ENCODE data around the gene TDRKH. TPM values are rescaled to one million over a fixed set of nuclear protein-coding genes. Genes with fewer than 3 reads are reported as not detected.
A peak's percentile ranks its signal among the peaks of the same experiment; 100 is the strongest.

The TDRKH gene
- total RNA-seq, 2 donors from 2014 or later = 3.3 to 4.2 TPM

GRCh38 chr1:151801310-151801820, 11.1 kb upstream of the TDRKH start:
- no peak for TF ChIP-seq CTCF (IDR thresholded peaks at IDR 0.05)
- H3K9me3 ChIP-seq = no peaks in the 10 kb centered on the region
- no peak overlapping the region for H3K27ac ChIP-seq
- H3K4me3 ChIP-seq = no peak overlapping the region
- DNase-seq (ENCODE audit: low spot score) = no peak
- H3K27me3 ChIP-seq = no peaks in the 10 kb centered on the region
- H3K4me1 ChIP-seq = no peaks in the 10 kb centered on the region
- H3K36me3 ChIP-seq = no peaks in the 10 kb centered on the region

GRCh38 chr1:151800830-151801229, 10.5 kb upstream of the TDRKH start:
- no peak for DNase-seq (ENCODE audit: low spot score)
- Histone ChIP-seq H3K27me3 (no peaks in the 10 kb centered on the region), H3K4me3 (no peak overlapping the region), H3K27ac (no peak overlapping the region), H3K9me3 (no peaks in the 10 kb centered on the region), H3K36me3 (no peaks in the 10 kb centered on the region), H3K4me1 (no peaks in the 10 kb centered on the region)
- no peak for TF ChIP-seq CTCF (IDR thresholded peaks at IDR 0.05)

GRCh38 chr1:151799179-151800022, 9.1 kb upstream of the TDRKH start:
- H3K27ac ChIP-seq = no peak overlapping the region
- H3K36me3 ChIP-seq = no peaks in the 10 kb centered on the region
- no peaks in the 10 kb centered on the region for H3K9me3 ChIP-seq
- no peak for DNase-seq (ENCODE audit: low spot score)
- no peak for TF ChIP-seq CTCF (IDR thresholded peaks at IDR 0.05)
- H3K27me3 ChIP-seq = no peaks in the 10 kb centered on the region
- no peak overlapping the region for H3K4me3 ChIP-seq
- H3K4me1 ChIP-seq = no peaks in the 10 kb centered on the region

- no peak overlapping the region for H3K4me3 ChIP-seq
- TF ChIP-seq CTCF (IDR thresholded peaks at IDR 0.05) = no peak
- H3K27me3 ChIP-seq = no peaks in the 10 kb centered on the region
- no peak overlapping the region for H3K27ac ChIP-seq
- DNase-seq (ENCODE audit: low spot score) = no peak
- no peaks in the 10 kb centered on the region for H3K36me3 ChIP-seq
- H3K9me3 ChIP-seq = no peaks in the 10 kb centered on the region
- no peaks in the 10 kb centered on the region for H3K4me1 ChIP-seq
Measured at GRCh38 chr1:151798571-151798970, 8.3 kb upstream of the TDRKH start.

GRCh38 chr1:151790940-151791651, 796 bp upstream of the TDRKH start:
- Histone ChIP-seq H3K9me3 (no peaks in the 10 kb centered on the region), H3K27me3 (no peaks in the 10 kb centered on the region), H3K27ac (peak overlapping the region; percentile 43 to 49), H3K36me3 (no peaks in the 10 kb centered on the region), H3K4me1 (peaks cover 0 to 14% of the 10 kb centered on the region in 2 donors), H3K4me3 (peak overlapping the region; percentile 76 to 89)
- no peak for DNase-seq (ENCODE audit: low spot score)
- no peak for TF ChIP-seq CTCF (IDR thresholded peaks at IDR 0.05)

Data from right atrium auricular region (tissue), 2 donors.